ENCODE measurements around the gene CEP70.
"Not testable (repeated sequence)": the region's sequence is repeated elsewhere in the genome, so short reads cannot be mapped to it uniquely, and the experiment has no call there.

CEP70 gene, protein sequence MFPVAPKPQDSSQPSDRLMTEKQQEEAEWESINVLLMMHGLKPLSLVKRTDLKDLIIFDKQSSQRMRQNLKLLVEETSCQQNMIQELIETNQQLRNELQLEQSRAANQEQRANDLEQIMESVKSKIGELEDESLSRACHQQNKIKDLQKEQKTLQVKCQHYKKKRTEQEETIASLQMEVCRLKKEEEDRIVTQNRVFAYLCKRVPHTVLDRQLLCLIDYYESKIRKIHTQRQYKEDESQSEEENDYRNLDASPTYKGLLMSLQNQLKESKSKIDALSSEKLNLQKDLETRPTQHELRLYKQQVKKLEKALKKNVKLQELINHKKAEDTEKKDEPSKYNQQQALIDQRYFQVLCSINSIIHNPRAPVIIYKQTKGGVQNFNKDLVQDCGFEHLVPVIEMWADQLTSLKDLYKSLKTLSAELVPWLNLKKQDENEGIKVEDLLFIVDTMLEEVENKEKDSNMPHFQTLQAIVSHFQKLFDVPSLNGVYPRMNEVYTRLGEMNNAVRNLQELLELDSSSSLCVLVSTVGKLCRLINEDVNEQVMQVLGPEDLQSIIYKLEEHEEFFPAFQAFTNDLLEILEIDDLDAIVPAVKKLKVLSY
- 13.4 to 18.0 reads per million in 2 donors for total RNA-seq

DNA sequence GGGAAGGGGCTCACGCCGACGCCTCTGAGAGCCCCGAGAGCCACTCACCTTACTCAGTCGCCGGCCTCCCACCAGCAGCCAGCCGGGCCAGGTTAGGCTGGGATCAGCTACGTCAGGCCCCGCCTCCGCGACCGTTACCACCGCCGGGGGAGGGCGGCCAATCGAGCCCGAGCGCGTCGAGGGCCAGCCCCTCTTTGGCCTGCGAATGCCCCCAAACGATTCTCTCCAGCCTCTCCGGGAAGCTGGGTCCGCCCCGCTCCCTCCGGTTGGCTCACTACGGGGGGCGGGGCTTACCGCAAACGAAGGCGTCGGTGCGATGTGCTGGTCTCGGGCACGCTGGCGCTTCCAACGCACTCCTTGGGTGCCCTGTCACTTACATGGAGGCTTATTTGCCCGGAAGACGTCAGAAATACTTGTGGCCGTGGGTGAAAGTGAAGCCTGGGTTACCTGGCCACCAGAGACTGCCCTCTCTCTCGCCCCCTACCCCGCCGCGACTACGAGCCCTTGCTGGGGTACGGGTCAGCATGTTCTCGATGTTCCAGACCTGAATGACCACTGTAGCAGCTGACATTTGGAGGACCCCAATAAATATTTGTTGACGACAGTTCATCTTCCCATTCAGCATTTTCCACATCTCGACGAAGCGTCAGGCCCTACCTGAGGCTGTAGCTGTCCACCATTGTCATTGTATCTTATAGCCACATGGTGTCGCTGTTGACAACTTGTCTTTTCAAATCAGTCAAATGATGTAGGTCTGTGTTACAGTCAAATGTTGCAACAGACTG lies at the start of gene CEP70:
Gene CEP70, minus strand, starts transcription at position 111 of the 785 bp plus-strand sequence. CDS start 21,333 bp downstream, outside the sequence.
- peak; percentile 78 to 96 (median 88) for DNase-seq

DNA sequence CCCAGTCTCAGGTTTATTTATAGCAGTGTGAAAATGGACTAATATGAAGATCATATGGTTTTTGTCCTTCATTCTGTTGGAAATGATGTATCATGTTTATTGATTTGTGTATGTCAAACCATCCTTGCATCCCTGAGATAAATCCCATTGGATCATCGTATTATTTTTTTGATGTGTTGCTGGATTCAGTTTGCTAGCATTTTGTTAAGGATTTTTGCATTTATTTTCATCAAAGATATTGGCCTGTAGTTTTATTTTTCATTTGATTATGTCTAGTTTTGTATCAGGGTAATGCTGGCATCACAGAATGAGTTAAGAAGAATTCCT lies 48.8 kb upstream of the CEP70 start:
- no peak for DNase-seq

DNA sequence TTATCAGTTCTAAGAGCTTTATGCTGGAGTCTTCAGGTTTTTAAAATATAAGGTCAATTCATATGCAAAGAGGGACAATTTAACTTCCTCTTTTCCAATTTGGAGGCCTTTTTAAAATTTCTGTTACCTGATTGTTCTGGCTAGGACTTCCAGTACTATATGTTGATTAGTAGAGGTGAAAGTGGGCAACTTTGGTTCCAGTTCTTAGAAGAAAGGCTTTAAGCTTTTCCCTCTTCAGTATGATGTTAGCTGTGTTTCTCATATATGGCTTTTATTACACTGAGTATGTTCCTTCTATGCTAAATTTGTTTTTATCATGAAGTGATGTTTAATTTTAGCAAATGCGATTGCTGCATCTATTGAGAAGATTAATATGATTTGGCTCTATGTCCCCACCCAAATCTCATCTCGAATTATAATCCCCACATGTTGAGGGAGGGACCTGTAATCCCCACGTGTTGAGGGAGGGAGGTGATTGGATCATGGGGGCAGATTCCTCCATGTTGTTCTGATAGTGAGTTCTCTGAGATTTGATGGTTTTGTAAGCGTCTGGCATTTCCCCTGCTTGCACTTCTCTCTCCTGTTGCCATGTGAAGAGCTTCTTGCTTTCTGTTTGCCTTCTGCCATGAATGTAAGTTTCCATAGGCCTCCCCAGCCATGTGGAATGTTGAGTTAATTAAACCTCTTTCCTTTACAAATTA lies 48.3 kb upstream of the CEP70 start:
- no peak for DNase-seq

DNA sequence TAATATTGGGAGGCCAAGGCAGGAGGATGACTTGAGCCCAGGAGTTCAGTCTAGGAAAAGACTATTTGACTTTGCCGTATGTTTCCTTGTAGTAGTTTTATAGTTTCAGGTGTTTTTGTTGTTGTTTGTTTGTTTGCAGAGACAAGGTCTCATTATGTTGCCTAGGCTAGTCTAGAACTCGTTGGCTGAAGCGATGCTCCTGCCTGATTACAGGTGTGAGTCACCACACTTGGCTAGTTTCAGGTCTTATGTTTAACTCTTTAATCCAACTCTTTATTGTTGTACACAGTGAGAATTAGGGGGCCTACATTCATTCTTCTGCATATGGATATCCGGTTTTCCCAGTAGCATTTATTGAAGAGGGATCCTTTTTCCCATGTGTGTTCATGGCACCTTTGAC lies 46.5 kb upstream of the CEP70 start:
- DNase-seq = no peak

DNA sequence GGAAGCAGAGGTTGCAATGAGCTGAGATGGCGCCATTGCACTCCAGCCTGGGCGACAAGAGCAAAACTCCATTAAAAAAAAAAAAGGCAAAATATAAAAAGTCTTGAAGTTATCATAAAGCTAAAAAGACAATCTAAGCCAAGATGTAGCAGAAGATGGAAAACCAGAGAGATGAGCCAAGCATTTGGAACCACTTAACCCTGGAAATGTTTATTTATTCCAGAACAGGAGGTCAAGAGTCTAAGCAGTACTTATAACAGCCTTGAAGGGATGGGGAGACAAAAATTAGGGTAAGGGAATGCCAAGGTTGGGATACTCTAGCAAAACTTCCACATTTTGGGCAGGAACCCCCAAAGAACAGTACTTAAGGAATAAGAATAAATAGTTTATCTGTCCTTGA lies 44.6 kb upstream of the CEP70 start:
- DNase-seq = no peak

DNA sequence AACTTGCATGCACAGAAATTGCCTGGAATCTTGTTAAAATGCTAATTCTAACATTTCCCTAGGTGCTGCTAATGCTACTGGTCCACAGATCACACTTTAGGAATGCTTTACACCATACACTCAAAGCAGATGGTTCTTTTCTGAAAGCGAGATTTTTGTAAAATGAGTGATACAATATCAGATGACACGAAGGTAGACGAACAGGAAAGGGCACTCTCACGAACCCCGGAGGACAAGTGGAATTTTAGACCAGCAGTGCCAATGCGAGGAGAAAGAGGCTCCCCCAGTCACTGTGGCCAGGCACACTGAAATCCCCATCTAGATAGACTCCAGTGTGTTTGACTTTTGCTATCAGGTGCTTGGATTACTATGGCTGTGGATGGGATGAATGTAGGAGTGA lies 35.5 kb upstream of the CEP70 start:
- no peak for DNase-seq

DNA sequence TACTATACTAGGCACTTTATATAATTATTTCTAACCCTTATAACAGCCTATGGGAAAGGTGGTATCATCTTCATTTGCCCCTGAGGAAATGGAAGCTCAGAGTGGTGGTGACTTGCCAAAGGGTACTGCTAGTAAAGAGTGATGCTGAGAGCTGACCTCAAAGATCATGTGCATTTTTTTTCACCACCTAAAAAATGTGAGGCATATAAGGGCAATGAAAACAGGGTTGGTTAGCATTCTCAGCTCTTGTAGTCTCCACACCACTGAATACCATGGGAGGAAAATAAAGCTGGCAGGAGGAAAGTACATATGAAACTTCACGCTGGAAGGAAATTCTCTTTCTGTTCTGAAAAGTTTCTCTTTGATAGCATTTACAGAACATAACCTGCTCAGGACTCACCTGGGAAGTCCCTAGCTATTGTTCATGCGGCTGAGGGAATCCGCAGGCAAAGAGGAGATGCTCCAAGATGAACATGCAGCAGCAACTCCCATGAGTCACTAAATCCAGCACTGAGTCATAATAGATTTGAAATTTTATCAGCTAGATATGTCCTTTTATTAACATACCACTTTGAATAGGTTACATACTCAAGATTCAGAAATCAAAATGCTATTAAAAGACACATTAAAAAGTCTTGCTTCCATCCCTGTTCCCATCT lies 31.8 kb upstream of the CEP70 start:
- no peak for DNase-seq

DNA sequence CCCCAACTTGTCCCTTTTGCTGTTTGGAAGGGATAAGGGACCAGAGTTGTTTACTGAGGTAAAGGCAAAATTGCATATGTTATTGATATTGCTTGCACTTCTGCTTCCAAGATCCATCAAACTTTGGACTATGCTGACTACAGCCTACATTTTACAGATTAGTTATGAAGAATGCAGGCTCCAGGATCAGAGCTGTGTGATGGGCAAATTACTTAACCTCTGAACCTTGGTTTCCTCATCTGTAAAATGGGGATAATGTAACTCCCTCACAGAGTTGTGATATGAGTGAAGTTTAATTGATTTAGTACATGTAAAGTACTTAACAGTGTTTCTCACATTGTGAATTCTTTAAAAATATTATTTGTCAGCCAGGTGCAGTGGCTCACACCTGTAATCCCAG lies 30.5 kb upstream of the CEP70 start:
- DNase-seq = no peak

DNA sequence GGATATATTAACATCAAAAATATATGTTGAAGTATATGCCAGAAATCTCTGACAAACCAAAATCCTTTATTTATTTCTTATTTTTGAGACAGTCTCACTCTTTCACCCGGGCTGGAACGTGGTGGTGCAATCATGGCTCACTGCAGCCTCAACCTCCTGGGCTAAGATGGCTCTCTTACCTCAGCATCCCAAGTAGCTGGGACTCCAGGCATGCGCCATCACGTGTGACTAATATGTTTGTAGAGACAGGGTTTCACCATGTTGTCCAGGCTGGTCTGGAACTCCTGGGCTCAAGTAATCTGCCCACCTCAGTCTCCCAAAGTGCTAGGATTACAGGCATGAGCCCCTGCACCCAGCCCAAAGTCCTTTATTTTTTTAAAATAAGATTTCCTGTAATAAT lies 26.4 kb upstream of the CEP70 start:
- DNase-seq = no peak

DNA sequence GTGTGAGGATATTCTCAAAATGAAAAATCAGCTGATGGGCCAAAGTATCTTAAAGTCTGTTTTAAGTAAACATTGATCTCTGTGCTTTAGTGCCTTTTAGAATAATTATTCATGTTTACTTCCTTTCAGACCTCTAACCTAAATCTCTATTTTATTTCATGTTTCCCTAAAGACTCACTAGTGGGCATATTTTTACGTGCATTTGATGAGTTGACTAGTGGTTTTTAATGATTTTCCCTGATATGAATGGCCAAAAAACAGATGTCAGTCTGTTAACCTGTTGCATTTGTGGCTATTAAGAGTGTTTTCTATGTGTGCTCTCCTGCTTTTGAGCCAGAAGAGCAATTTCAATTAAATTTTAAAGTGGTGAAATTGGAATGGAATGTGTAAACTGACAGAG lies 21.4 kb upstream of the CEP70 start:
- DNase-seq = no peak

DNA sequence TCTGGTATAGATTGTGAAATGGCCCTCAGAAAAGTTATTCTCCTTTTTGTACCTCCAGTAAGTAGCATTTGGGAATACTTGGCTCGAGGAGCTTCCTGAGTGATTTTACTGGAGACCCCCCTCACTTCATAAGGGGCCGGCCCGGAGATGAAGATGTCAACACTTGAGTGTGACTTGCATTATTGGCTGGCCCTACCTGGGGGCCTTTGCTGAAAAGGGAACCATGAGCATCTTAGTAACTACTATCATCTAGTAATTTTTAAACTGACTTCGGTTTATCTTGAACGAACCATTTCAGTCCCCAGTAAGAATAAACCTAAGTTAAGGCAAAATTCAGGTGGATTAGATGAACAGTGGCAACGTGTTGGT lies 15.8 kb upstream of the CEP70 start:
- no peak for DNase-seq

DNA sequence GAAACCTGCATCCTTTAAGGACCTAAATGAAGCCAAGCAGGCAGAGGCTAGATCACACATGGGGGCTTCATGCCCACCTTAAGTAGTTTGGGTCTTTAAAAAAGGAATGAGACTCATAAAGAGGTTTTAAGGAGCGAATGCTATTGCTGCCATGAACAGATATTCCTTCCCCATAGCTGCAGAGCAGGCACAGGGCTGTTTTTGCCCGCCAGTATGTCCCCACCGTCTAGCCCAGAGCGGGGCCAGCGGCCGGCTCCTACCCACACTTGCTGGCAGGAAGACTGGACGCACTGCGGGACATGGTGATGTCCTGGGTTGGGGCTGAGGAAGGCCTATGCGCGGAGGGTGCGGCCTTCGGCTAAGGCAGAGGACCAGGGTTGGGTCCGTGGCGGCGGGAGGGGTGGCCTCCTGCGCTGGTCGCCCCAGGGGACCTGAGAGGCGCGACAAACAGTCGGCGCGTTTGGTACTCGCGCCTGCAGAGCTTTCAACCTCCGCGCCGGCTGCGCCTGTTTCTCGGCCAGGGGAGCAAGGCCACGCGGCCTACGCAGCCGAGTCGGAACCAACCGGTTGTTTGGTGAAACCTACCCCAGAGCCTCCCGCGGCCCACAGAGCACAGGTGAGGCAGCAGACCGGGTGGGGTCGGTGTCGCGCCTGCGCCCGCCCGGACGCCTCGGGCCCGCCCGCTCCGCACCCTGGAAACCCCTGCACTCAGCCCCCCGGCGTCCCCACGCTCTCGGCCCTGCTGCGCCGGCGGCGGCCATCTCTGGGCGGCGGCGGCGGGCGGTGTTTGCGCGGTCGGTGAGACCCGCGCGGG lies 14.5 kb upstream of the CEP70 start, which contains the start of gene FAIM:
Gene FAIM, plus strand, starts transcription at position 450 of the 814 bp plus-strand sequence. CDS start 10,956 bp downstream, outside the sequence.
- peak; percentile 33 to 81 (median 46) for DNase-seq

DNA sequence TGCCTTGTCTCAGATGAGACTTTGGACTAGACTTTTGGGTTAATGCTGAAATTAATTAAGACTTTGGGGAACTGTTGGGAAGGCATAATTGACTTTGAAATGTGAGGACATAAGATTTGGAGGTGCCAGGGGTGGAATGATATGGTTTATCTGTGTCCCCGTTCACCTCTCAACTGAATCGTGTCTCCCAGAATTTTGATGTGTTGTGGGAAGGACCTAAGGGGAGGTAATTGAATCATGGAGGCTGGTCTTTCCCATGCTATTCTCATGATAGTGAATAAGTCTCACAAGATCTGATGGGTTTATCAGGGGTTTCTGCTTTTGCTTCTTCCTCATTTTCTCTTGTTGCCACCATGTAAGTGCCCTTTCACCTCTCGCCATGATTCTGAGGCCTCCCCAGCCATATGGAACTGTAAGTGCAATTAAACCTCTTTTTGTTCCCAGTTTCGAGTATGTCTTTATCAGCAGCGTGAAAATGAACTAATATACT lies 10.1 kb upstream of the CEP70 start:
- DNase-seq = not testable (repeated sequence)

DNA sequence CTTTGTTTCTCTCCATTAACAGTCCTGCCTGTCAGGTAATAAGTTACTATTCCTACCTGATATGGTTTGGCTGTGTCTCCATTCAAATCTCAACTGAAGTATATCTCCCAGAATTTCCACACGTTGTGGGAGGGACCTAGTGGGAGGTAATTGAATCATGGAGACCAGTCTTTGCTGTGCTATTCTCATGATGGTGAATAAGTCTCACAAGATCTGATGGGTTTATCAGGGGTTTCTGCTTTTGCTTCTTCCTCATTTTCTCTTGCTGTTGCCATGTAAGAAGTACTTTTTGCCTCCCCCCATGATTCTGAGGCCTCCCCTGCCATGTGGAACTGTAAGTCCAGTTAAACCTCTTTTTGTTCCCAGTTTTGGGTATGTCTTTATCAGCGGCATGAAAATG lies 7.6 kb upstream of the CEP70 start:
- not testable (repeated sequence) for DNase-seq

DNA sequence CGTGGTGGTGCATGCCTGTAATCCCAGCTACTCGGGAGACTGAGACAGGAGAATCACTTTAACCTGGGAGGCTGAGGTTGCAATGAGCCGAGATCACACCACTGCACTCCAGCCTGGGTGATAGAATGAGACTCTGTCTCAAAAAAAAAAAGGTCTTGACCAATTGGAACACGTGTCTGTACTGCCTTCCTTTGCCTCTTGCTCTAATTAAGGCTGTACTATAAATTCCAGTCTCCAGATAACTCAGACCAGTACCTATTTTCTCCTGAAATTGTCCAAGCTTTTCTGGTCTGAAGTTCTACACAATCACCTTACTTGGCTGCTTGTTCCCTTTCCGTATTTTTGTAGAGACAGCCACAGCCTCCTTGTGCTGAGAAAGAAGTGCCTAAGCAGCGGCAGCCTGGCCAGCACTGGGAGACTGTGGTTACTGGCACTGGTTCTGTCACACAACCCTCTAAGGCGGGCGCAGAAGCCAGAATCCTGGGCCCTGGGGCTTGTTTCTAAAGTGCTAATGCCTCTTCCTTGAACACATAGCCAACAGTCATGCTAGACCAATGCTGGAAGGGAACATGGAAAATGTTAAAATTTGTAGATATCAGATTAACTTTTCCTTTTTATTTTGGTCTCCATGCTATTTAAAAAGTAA lies 6.2 kb upstream of the CEP70 start:
- no peak for DNase-seq

DNA sequence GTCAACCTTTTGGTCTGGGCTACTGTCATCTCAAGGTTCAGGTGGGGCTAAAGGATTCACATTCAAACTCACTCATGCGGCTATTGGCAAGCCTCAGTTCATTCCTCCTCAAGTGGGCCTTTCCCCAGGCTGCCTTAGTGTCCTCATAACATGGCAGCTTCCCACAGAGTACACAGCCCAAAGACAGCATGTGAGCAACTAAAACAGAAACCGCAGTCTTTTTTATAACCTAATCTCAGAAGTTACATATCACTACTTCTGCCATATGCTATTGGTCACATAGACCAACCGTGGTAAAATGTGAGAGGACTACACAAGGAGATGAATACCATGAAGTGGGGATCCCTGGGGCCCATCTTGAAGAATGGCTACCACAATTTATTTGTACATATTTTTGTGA lies 4.5 kb upstream of the CEP70 start:
- DNase-seq = no peak

DNA sequence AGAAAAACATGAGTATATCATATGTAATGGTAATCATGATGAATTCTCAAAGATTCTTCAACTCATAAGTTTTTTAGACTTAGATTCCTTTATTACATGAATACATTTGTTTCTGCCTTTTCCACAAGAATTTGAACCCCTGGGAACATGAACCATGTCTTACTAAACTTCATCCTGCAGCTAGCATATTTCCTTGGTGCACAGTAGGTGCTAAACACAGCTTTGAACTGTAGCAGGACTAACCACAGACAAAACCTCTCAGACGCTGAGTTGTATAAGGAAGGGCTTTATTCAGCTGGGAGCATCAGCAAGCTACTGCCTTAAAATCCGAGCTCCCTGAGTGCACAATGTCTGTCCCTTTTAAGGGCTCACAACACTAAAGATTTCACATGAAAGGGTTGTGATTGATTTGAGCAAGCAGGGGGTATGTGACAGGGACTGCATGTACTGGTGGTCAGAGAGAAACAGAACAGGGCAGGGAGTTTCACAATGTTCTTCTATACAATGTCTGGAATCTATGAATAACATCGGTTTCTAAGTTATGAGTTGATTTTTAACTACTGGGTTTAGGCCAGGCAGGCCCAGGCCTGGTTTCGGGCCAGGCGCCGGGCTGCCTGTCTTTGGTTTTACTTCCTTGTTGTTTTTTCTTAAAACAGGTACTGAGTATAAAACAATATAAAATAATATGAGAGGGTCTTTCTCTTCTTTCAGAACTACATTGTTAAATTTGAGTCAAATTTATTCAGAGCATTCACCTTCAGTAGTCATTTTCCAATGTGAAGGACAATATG lies 3.3 kb upstream of the CEP70 start:
- DNase-seq = not testable (repeated sequence)

DNA sequence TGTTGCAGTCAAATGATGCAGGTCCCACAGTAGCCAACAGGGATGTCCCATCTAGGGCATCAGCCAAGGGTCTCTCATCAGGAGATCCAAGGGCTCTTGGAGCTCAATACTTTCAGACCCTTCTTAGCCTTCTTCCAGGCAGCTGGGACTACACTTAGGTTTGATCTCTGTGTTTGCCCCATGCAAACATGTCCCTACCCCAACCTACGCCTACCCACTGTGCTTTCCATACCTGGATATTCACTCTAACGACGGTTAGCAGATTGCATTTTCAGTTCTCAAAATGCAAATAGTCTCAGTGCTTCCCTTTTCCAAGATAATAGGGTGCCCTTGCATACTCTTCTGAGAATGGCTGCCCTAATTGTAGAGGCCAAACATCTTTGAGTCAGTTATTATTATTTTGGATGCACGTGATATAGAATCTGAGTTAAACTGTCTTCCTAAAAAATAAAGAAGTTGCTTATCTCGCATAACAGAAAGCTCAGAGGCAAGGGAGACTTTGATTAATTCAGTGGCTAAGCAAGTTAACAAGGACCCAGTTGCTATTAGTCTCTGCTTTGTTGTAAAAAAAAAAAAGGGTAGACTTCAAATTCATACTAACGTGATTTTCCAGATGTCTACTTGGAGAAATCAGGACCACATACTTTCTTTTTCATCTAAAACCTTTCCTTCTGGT lies 1.0 kb upstream of the CEP70 start:
- no peak for DNase-seq

DNA sequence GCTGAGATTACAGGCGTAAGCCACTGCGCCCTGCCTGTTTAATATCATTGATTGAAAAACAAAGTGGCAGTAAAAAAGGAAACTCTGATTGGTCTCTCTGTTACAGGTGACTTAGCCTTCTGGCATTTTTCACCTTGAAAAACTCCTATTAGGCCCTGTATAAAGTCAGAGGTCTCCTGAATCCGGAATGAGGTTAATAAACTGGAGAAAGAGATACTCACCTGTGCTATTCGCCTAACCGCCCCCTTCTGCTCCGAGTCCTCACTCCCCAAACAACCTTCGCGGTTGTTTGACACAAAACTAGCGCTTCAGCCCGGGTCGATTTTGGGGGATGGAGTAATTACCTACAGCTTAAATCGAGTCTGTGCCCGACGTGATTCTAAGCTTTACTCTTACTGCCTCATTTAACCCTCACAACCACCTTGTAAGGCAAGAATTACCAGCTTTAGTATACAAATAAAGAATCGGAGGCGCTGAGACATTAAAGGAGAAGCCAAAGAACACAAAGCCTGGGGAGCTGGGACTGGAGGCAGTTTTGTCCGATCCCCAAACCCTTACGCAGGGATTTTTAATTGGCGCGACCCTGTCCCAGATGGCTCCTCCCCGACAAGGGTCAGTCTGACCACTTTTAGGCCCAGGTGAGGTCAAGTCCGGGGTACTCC lies 441 bp downstream of the CEP70 start:
- peak in 1 of 5 experiments; percentile 32 for DNase-seq
